HL-60 (cell line): Measurements from ENCODE around the gene PARVB.

Source experiments
- DNase-seq, 2 experiments: peaks; one replicate each; pipeline ENCODE4 v3.0.0-alpha.2; 2010 to 2020; ENCODE audit warnings: low read depth in 1 of 2, low spot score in 1 of 2
- H3K27ac ChIP-seq: fragments of 250-450 bp; sonication (Bioruptor Pico); replicated peaks from 2 replicates; pipeline ENCODE4 v1.5.1; 2020; ENCODE audit warnings: mild to moderate bottlenecking, moderate library complexity
- H3K27me3 ChIP-seq: fragments of 250-450 bp; sonication (Bioruptor Pico); 2 replicates; pipeline ENCODE4 v1.5.1; 2021; ENCODE audit warnings: mild to moderate bottlenecking, moderate library complexity; ENCODE audit not compliant: insufficient read depth, poor library complexity, severe bottlenecking
- H3K4me3 ChIP-seq: replicated peaks from 2 replicates; pipeline ENCODE4 v1.5.1; 2011; ENCODE audit warnings: mild to moderate bottlenecking, control low read depth, low read length; ENCODE audit not compliant: insufficient read depth
- CTCF ChIP-seq: IDR thresholded peaks from one replicate; pipeline ENCODE4 v1.5.1; 2011; ENCODE audit warnings: low read length, control low read depth, inconsistent platforms; ENCODE audit not compliant: insufficient read depth
- GABPA ChIP-seq: IDR thresholded peaks from 2 replicates; pipeline ENCODE4 v1.6.1; 2012; ENCODE audit warnings: low read depth
- POLR2AphosphoS5 ChIP-seq: IDR thresholded peaks from 2 replicates; pipeline ENCODE4 v1.6.1; 2012; ENCODE audit warnings: low read depth
- REST ChIP-seq: IDR thresholded peaks from 2 replicates; pipeline ENCODE4 v1.6.1; 2012; ENCODE audit warnings: low read depth; ENCODE audit not compliant: insufficient replicate concordance
- SPI1 ChIP-seq: IDR thresholded peaks from 2 replicates; pipeline ENCODE4 v1.6.1; 2012; ENCODE audit warnings: low read depth, mild to moderate bottlenecking, borderline replicate concordance

The PARVB gene

GRCh38 chr22:44210722-44211121 lies 186.6 kb downstream of the PARVB start:
- Histone ChIP-seq H3K4me3 (no peak overlapping the region), H3K27ac (no peak overlapping the region), H3K27me3 (no peaks in the 10 kb centered on the region)
- no peak for DNase-seq
- TF ChIP-seq POLR2AphosphoS5, result no peak
- TF ChIP-seq GABPA, result no peak
- no peak for TF ChIP-seq CTCF
- TF ChIP-seq SPI1, result no peak
- TF ChIP-seq REST, result no peak

- no peak for TF ChIP-seq POLR2AphosphoS5
- TF ChIP-seq SPI1, result no peak
- TF ChIP-seq CTCF, result no peak
- TF ChIP-seq GABPA, result no peak
- no peak for TF ChIP-seq REST
- Histone ChIP-seq H3K27ac (no peak overlapping the region), H3K4me3 (no peak overlapping the region), H3K27me3 (no peaks in the 10 kb centered on the region)
- DNase-seq, result no peak
These were observed 187.3 kb downstream of the PARVB start for GRCh38 chr22:44211256-44211945.

- Histone ChIP-seq H3K4me3 (no peak overlapping the region), H3K27me3 (no peaks in the 10 kb centered on the region), H3K27ac (no peak overlapping the region)
- DNase-seq, result no peak
- TF ChIP-seq REST, result no peak
These were observed 188.1 kb downstream of the PARVB start for GRCh38 chr22:44211946-44212930.
